ENCODE results near the gene PLPP4. TPM values are rescaled to one million over a fixed set of nuclear protein-coding genes. Genes with fewer than 3 reads are reported as not detected.

The PLPP4 gene
- total and polyA plus RNA-seq, 2 of the 13 experiments (the other 11 are each of a cell fraction or from before 2014, with no cell fraction given) = not detected

- intact Hi-C loops (cut with micrococcal nuclease; ENCODE audit: unreplicated experiment) = no loop called here
- Histone ChIP-seq H4K20me1 (ENCODE audit: insufficient read depth, low read length) (no peaks in the 10 kb centered on the region), H2AFZ (ENCODE audit: low read length) (no peak overlapping the region), H3K9me3 (ENCODE audit: low read length) (peaks cover 7% of the 10 kb centered on the region), H3K9ac (ENCODE audit: insufficient read depth, low read depth, low read length) (no peak overlapping the region), H3K79me2 (ENCODE audit: insufficient read depth, low read length) (no peaks in the 10 kb centered on the region), H3K27me3 (ENCODE audit: control insufficient read depth in 1 of 2, insufficient read depth in 2 of 2, low read length in 2 of 2) (no peaks in the 10 kb centered on the region; a peak in 2 of 5 replicates), H3K4me2 (ENCODE audit: low read depth, low read length) (no peak overlapping the region), H3K4me1 (ENCODE audit: insufficient read depth, low read length) (no peaks in the 10 kb centered on the region), H3K36me3 (replicated peaks in 1 of 2; ENCODE audit: control insufficient read depth in 1 of 2, insufficient read depth in 2 of 2, low read length in 2 of 2) (no peaks in the 10 kb centered on the region), H3K27ac (ENCODE audit: extremely low read length, insufficient read depth, low read length) (no peak overlapping the region), H3K4me3 (replicated peaks in 1 of 3; ENCODE audit: insufficient read depth in 1 of 3, low read depth in 2 of 3, low read length in 3 of 3) (no peak overlapping the region)
- no peak for TF ChIP-seq ZSCAN31 (CRISPR knock-in tag; IDR thresholded peaks at IDR 0.05; ENCODE audit: low read depth)
- no peak for TF ChIP-seq ETS1 (CRISPR knock-in tag; IDR thresholded peaks at IDR 0.05)
- TF ChIP-seq HNRNPH1 (optimal IDR thresholded peaks at IDR 0.05; ENCODE audit: low read depth, low read length) = no peak
- no peak for TF ChIP-seq RFX3 (CRISPR knock-in tag; IDR thresholded peaks at IDR 0.05)
- TF ChIP-seq KLF15 (CRISPR knock-in tag; IDR thresholded peaks at IDR 0.05; ENCODE audit: borderline replicate concordance) = no peak
- no peak for TF ChIP-seq ZNF256 (CRISPR knock-in tag; conservative IDR thresholded peaks at IDR 0.05)
- TF ChIP-seq JUN (CRISPR knock-in tag; IDR thresholded peaks at IDR 0.05) = no peak
- TF ChIP-seq ZNF329 (CRISPR knock-in tag; IDR thresholded peaks at IDR 0.05; ENCODE audit: low read depth) = no peak
- no peak for TF ChIP-seq GPBP1L1 (CRISPR knock-in tag; IDR thresholded peaks at IDR 0.05)
- ATAC-seq (no peak), DNase-seq (ENCODE audit: low spot score) (no peak), FAIRE-seq (no peak)
- ChIA-PET POLR2A (no interaction called here), CTCF (ENCODE audit: low intra/inter-chr PET ratio, low total read pairs) (no interaction called here)
- no TSS peak for BruUV-seq (replicated peaks)
- 4% methylated on average over 2 of the region's 2 CpGs for WGBS (ENCODE audit: low lambda C conversion rate)
- in situ Hi-C loops (cut with HindIII; ENCODE audit: extremely low pct_ligation_motif_present, low pct_unique_long_range_greater_than_20kb) = no loop called here
Observed at GRCh38 chr10:120601999-120602398, 145.0 kb downstream of the PLPP4 start.

Measured in HepG2 (cell line).